ENCODE measurements around the gene FCER2. TPM values are rescaled to one million over a fixed set of nuclear protein-coding genes. Genes with fewer than 3 reads are reported as not detected.

The FCER2 gene
- total RNA-seq, 1 donor from 2014 or later: 0.58 TPM

Other genes with a start within 250 kb of the FCER2 start
- gene PEX11G, start 213.1 kb downstream of the FCER2 start, total RNA-seq: 3.6 TPM
- gene ZNF358, start 186.0 kb downstream of the FCER2 start, total RNA-seq: 56.9 TPM
- gene MCOLN1, start 179.5 kb downstream of the FCER2 start, total RNA-seq: 55.0 TPM
- 190 TPM for gene PNPLA6, start 166.4 kb downstream of the FCER2 start, total RNA-seq
- 29.1 TPM for gene CAMSAP3, start 106.3 kb downstream of the FCER2 start, total RNA-seq
- gene XAB2, start 72.6 kb downstream of the FCER2 start, total RNA-seq: 42.3 TPM
- 93.2 TPM for gene PET100, start 72.3 kb downstream of the FCER2 start, total RNA-seq
- 3.5 TPM for gene PCP2, start 68.4 kb downstream of the FCER2 start, total RNA-seq
- gene STXBP2, start 65.0 kb downstream of the FCER2 start, total RNA-seq: 162 TPM
- 12.5 TPM for gene RETN, start 33.1 kb downstream of the FCER2 start, total RNA-seq
- 97.9 TPM for gene MCEMP1, start 25.0 kb downstream of the FCER2 start, total RNA-seq
- 83.9 TPM for gene TRAPPC5, start 21.3 kb downstream of the FCER2 start, total RNA-seq
- 1.4 TPM for gene CLEC4G, start 30.0 kb upstream of the FCER2 start, total RNA-seq
- gene CD209, start 45.4 kb upstream of the FCER2 start, total RNA-seq: 10.6 TPM
- 4.8 TPM for gene CLEC4M, start 61.1 kb upstream of the FCER2 start, total RNA-seq
- 15.5 TPM for gene EVI5L, start 128.1 kb upstream of the FCER2 start, total RNA-seq
- 2.6 TPM for gene PRR36, start 172.3 kb upstream of the FCER2 start, total RNA-seq
- gene LRRC8E, start 186.4 kb upstream of the FCER2 start, total RNA-seq: 11.0 TPM
- 36.4 TPM for gene MAP2K7, start 201.7 kb upstream of the FCER2 start, total RNA-seq
- gene TGFBR3L, start 212.7 kb upstream of the FCER2 start, total RNA-seq: 1.2 TPM
- 28.9 TPM for gene SNAPC2, start 218.2 kb upstream of the FCER2 start, total RNA-seq
- gene CTXN1, start 224.0 kb upstream of the FCER2 start, total RNA-seq: 1.2 TPM
- 49.8 TPM for gene TIMM44, start 241.5 kb upstream of the FCER2 start, total RNA-seq